Heart left ventricle (tissue), 16 donors: ENCODE measurements around the gene NOS1AP. TPM values are rescaled to one million over a fixed set of nuclear protein-coding genes. Genes with fewer than 3 reads are reported as not detected.

ENCODE experiments used
- ATAC-seq, 4 donors: fragments of 200-7000 bp; cut with Tn5 transposase; one replicate each; pipeline ENCODE4 v1.9.1; 2020 to 2022; ENCODE audit warnings: moderate library complexity in 4 of 4, mild to moderate bottlenecking in 3 of 4, moderate number of reproducible peaks in 1 of 4
- DNase-seq, 5 donors: peaks; one replicate each; pipeline ENCODE4 v3.0.0-alpha.2; 2020
- H3K27ac ChIP-seq, 12 donors: fragments of 200-600 bp; sonication (generic) in 4 of 12; one replicate each; pipeline versions ENCODE4 v1.5.0 to v1.8.0; 2016 to 2022; ENCODE audit warnings: mild to moderate bottlenecking in 2 of 12
- H3K27me3 ChIP-seq, 9 donors: fragments of 200-600 bp; sonication (generic) in 2 of 9; one replicate each; pipeline versions ENCODE4 v1.5.1 to v1.8.0; 2016 to 2022; ENCODE audit warnings: mild to moderate bottlenecking in 3 of 9
- H3K36me3 ChIP-seq, 9 donors: fragments of 200-600 bp; sonication (generic) in 2 of 9; one replicate each; pipeline versions ENCODE4 v1.5.0 to v1.8.0; 2018 to 2022; ENCODE audit warnings: mild to moderate bottlenecking in 2 of 9
- H3K4me1 ChIP-seq, 12 donors: fragments of 200-600 bp; sonication (generic) in 4 of 12; one replicate each; pipeline versions ENCODE4 v1.5.0 to v1.8.0; 2016 to 2022; ENCODE audit warnings: mild to moderate bottlenecking in 3 of 12
- H3K4me3 ChIP-seq, 12 donors: fragments of 200-600 bp; sonication (generic) in 4 of 12; one replicate each; pipeline versions ENCODE4 v1.5.0 to v1.8.0; 2017 to 2022; ENCODE audit warnings: mild to moderate bottlenecking in 9 of 12, moderate library complexity in 4 of 12
- H3K9me3 ChIP-seq, 12 donors: fragments of 200-600 bp; sonication (generic) in 4 of 12; one replicate each; pipeline versions ENCODE4 v1.5.0 to v1.8.0; 2016 to 2022; ENCODE audit warnings: mild to moderate bottlenecking in 1 of 12
- POLR2A ChIP-seq, 2 donors: fragments of 450-650 bp; IDR thresholded peaks; one replicate each; pipeline ENCODE4 v1.6.1; 2017; ENCODE audit warnings: antibody characterized with exemption in 2 of 2, mild to moderate bottlenecking in 2 of 2, moderate library complexity in 2 of 2
- WGBS, 4 donors: extraction: QIAGEN DNeasy Blood & Tissue Kit in 2 of 4; methylation state at CpG; one replicate each; pipeline versions ENCODE4 v1.1.5 to v1.1.7; 2013 to 2018; 5-methylcytosine and 5-hydroxymethylcytosine counted together
- intact Hi-C, 10 donors: fragments of 100-400 bp; cut with DNase I; formaldehyde crosslinking; loops; one replicate each; pipeline versions ENCODE4 v1.11.1 to v1.14.2; 2022
- polyA plus RNA-seq, 2 donors: library from polyadenylated mRNA; stranded (reverse); fragments of 200-250 nt; gene quantifications; one replicate each; pipeline ENCODE4 v1.2.3, GENCODE V29; 2013
- total RNA-seq, 9 donors: library from RNA; depleted of rRNA in 2 of 9; stranded (reverse); fragments of >200 nt in 2 of 9; fragmentation: NEBNext Ultra II Directional in 3 of 9; extraction: Animal tissue kit (Norgen Biotek cat#: 25700) in 3 of 9; gene quantifications; one replicate each; pipeline versions ENCODE4 v1.1.0 to v1.2.4, GENCODE V29; 2016 to 2023
- TF ChIP-seq, protein P1 (sequence below), 12 donors: fragments of 200-600 bp; sonication (generic) in 4 of 12; IDR thresholded peaks; one replicate each; pipeline versions ENCODE4 v1.5.0 to v1.8.0; 2018 to 2022; ENCODE audit warnings: antibody characterized with exemption in 12 of 12, mild to moderate bottlenecking in 5 of 12
- donor health status: ischemic (EF 13 %, LVEDD 7.1; RV severe dilation, severe dysfunction).
- donor health status: healthy with polysubstance abuse.
- donor health status: DM: no; HTN: yes; CAD: no.
- donor health status: DM: no; HTN: no; CAD: no.
- donor health status: ischemic (EF 25% LVEDD 6.9; RV normal size, moderate dysfunction).
- donor health status: ischemic (EF 25% LVEDD 5.7; RV mildly dilated, moderate dysfunction).
- donor health status: healthy.
- donor health status: DM: yes; HTN: yes; CAD: no.
- donor health status: ischemic (EF 35%, LVEDD 5.7; RV mildly dilated, moderate dysfunction).
- donor health status: nonischemic (EF 11% LVEDD 7.7; RV severe dilation, severe dysfunction).
- donor health status: DM: yes; HTN: yes; CAD: no.
- donor health status: PGD.
- donor health status: ischemic (EF 29% LVEDD 5.4; RV normal size, mild dysfunction).
- donor health status: nonischemic (EF 23%, LVEDD 6.1; RV moderate dilation, normal function).

NOS1AP gene
- total and polyA plus RNA-seq, 11 donors: 1.1 to 6.4 (median 4.3) TPM

- TF ChIP-seq, protein P1, sequence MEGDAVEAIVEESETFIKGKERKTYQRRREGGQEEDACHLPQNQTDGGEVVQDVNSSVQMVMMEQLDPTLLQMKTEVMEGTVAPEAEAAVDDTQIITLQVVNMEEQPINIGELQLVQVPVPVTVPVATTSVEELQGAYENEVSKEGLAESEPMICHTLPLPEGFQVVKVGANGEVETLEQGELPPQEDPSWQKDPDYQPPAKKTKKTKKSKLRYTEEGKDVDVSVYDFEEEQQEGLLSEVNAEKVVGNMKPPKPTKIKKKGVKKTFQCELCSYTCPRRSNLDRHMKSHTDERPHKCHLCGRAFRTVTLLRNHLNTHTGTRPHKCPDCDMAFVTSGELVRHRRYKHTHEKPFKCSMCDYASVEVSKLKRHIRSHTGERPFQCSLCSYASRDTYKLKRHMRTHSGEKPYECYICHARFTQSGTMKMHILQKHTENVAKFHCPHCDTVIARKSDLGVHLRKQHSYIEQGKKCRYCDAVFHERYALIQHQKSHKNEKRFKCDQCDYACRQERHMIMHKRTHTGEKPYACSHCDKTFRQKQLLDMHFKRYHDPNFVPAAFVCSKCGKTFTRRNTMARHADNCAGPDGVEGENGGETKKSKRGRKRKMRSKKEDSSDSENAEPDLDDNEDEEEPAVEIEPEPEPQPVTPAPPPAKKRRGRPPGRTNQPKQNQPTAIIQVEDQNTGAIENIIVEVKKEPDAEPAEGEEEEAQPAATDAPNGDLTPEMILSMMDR (IDR thresholded peaks at IDR 0.05): no peak
- TF ChIP-seq POLR2A (IDR thresholded peaks at IDR 0.05): no peak
These were observed 260.3 kb downstream of the NOS1AP start for GRCh38 chr1:162329826-162330225.

DNA sequence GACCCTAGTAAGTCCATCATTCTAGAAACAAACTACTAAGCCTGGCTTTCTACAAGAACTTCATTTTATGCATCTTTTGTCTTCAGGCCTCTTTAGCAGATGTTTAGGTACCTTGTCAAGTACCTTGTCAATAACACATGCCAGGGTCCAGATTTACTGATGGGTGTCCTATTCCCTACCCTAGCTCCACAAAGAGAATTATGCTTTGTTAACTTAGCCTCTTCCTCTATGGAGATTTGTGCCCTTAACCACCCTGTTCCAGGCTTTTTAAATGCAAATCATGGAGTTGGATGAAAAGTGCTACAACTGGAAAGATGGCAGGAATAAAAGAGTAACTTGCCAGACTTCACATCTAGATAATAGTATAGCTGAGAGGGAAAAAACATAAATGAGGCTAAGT lies 264.5 kb downstream of the NOS1AP start:
- no peaks in the 10 kb centered on the region for H3K9me3 ChIP-seq
- TF ChIP-seq POLR2A (IDR thresholded peaks at IDR 0.05): no peak
- TF ChIP-seq, protein P1 (IDR thresholded peaks at IDR 0.05): no peak
- no peak overlapping the region for H3K27ac ChIP-seq
- no peaks in the 10 kb centered on the region for H3K36me3 ChIP-seq
- ATAC-seq (no peak), DNase-seq (no peak)
- intact Hi-C loops: no loop called here
- H3K4me1 ChIP-seq: peaks cover 0 to 11% (median 0%) of the 10 kb centered on the region in 12 donors
- H3K27me3 ChIP-seq: no peaks in the 10 kb centered on the region
- no peak overlapping the region for H3K4me3 ChIP-seq

More at GRCh38 chr1:162329826-162330225, 260.3 kb downstream of the NOS1AP start:
- Histone ChIP-seq H3K27ac (no peak overlapping the region), H3K9me3 (no peaks in the 10 kb centered on the region), H3K27me3 (no peaks in the 10 kb centered on the region), H3K36me3 (no peaks in the 10 kb centered on the region), H3K4me3 (no peak overlapping the region), H3K4me1 (peaks cover 0 to 20% (median 0%) of the 10 kb centered on the region in 12 donors)
- intact Hi-C loops: no loop called here
- WGBS, 4 donors: 48 to 74% (median 67%) methylated on average over 3 of the region's 3 CpGs
- ATAC-seq (no peak), DNase-seq (no peak)

DNA sequence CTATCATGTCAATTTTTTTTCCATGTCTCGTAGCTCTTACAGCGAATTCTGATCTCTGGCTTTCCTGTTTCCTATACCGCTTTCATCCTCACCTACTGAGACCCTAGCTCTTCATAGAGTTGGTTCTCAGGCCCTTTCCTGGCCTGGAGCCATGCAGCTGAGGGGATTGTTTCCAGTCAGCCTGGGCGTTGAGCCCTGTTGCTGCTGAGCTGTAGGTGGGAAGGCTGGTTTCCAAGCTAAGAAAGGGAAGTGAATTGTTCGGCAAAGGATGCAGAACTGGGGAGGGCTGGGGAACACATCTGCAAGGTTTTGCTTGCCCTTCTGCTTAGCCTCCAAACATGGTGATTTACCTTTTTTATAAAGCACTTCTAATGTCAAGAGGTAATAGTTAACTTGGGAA lies 265.6 kb downstream of the NOS1AP start:
- no peaks in the 10 kb centered on the region for H3K9me3 ChIP-seq
- no peaks in the 10 kb centered on the region for H3K36me3 ChIP-seq
- no peaks in the 10 kb centered on the region for H3K27me3 ChIP-seq
- DNase-seq (peak in 4 of 5 donors; percentile 38 to 69 (median 64)), ATAC-seq (peak; percentile 47 to 82 (median 72))
- H3K4me3 ChIP-seq: no peak overlapping the region
- 44 to 63% (median 53%) methylated on average over 5 of the region's 5 CpGs for WGBS, 4 donors
- H3K27ac ChIP-seq: peak overlapping the region in 2 of 12 donors; percentile 11 to 53
- intact Hi-C loops: no loop called here
- TF ChIP-seq POLR2A (IDR thresholded peaks at IDR 0.05): no peak
- TF ChIP-seq, protein P1 (IDR thresholded peaks at IDR 0.05): no peak
- peaks cover 0 to 11% (median 0%) of the 10 kb centered on the region in 12 donors for H3K4me1 ChIP-seq

DNA sequence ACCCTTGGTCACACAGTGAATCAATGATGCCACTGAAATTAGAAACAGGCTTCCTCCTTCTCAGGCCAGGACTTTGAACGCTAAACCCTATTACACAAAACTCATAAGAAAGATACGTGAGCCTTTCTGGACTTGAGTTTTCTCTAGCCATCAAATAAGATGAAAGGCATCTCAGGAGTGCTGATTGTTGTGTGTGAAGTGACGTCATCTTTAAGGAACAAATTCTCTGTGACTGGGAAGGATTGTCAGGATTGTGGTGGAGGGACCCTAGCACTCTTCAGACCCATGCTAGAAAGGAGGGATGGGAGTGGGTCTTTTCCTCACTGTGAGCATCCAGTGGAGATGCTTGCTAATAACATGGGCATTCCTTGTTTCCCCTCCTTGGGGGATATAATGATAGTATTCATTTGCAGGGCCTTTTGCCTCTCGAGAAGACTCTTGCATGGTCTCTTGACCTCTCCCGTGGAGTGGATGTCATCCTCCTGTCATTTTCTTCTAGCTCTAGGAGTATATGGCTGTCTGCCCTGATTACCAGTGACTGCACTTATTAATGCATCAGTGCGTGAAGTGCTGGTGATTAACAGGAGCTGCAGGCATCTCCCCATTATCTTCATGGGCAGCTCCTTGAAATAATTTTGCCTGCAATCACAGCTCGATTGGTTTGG lies 267.3 kb downstream of the NOS1AP start:
- intact Hi-C loops: no loop called here
- no peak overlapping the region for H3K27ac ChIP-seq
- no peak overlapping the region for H3K4me3 ChIP-seq
- peaks cover 0 to 11% (median 0%) of the 10 kb centered on the region in 12 donors for H3K4me1 ChIP-seq
- TF ChIP-seq POLR2A (IDR thresholded peaks at IDR 0.05): no peak
- TF ChIP-seq, protein P1 (IDR thresholded peaks at IDR 0.05): no peak
- WGBS, 4 donors: 79 to 90% (median 80%) methylated on average over 7 of the region's 7 CpGs
- no peaks in the 10 kb centered on the region for H3K36me3 ChIP-seq
- H3K27me3 ChIP-seq: no peaks in the 10 kb centered on the region
- no peaks in the 10 kb centered on the region for H3K9me3 ChIP-seq
- no peak for DNase-seq
- no peak for ATAC-seq
